ENCODE data around the gene PTGES.

Gene PTGES

DNA sequence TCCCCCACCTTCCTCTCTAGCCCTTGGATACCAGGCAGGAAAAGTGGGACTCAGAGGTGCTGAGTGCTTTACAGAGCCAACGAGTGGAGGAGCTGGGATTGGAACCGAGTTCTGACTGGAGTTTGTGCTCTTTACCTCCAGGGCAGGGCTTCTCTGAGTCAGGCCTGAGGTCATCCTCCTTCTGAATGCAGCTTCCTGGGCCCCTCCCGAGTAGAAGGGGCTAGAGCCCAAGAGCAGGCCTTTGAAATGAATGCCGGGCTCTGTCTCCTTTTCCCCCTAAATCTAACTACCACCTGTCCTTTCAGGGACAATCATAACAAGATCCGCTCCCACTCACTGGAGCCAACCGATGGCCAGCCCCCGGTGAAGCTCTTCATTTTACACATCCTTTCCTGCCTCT is 12.7 kb downstream of the PTGES start:
- no peak for DNase-seq (ENCODE audit: extremely low read depth, low read depth)
- TF ChIP-seq, protein P1, sequence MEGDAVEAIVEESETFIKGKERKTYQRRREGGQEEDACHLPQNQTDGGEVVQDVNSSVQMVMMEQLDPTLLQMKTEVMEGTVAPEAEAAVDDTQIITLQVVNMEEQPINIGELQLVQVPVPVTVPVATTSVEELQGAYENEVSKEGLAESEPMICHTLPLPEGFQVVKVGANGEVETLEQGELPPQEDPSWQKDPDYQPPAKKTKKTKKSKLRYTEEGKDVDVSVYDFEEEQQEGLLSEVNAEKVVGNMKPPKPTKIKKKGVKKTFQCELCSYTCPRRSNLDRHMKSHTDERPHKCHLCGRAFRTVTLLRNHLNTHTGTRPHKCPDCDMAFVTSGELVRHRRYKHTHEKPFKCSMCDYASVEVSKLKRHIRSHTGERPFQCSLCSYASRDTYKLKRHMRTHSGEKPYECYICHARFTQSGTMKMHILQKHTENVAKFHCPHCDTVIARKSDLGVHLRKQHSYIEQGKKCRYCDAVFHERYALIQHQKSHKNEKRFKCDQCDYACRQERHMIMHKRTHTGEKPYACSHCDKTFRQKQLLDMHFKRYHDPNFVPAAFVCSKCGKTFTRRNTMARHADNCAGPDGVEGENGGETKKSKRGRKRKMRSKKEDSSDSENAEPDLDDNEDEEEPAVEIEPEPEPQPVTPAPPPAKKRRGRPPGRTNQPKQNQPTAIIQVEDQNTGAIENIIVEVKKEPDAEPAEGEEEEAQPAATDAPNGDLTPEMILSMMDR (IDR thresholded peaks at IDR 0.05; ENCODE audit: low read depth, low read length): no peak

DNA sequence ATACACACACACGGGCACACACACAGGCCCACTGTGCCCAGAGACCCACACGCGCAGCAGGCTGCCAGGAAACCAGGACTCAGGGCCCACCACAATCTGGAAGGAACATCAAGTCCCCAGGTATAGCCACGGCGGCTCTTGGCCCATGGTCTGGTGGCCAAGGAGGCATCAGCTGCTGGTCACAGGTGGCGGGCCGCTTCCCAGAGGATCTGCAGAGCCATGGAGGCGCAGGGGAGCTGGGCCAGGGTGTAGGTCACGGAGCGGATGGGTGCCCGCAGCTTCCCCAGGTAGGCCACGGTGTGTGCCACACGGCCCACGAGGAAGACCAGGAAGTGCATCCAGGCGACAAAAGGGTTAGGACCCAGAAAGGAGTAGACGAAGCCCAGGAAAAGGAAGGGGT is 13.4 kb downstream of the PTGES start:
- DNase-seq (ENCODE audit: extremely low read depth, low read depth): no peak
- TF ChIP-seq, protein P1 (IDR thresholded peaks at IDR 0.05; ENCODE audit: low read depth, low read length): no peak

DNA sequence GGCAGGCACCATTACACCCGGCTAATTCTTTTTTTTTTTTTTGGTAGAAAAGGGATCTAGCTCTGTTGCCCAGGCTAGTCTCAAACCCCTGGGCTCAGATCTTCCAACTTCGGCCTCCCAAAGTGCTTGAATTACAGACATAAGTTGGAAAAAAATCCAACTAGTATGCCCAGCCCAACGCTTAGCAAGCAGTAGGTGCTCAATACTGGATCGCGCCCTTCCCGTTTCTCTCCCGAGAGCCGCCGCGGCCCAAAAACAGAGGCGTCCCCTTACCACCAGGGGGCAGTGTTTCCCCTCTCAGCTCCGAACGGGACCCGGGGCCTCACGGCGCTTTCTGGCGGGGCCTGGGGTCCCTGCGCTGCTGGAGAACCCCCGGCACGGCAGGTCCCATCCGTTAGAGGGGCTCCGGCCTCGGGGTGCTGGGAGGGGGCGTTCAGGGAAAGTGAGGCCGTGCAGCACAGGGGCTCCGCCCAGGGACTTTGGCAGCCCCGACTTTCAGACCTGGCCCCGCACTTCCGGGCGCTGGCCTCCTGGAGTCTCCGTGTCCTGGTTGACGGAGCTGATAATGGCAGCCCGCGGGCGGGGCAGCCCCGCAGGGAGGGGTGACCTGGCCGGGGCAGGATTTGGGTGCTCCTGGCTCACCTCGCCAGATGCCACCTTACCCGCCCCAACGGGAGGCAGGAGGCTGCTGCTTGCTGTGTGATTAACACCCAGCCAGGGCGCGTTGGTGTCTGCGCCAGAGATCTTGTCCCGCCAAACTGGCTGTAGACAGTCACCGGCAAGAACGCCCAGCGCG is 15.2 kb downstream of the PTGES start:
- DNase-seq (ENCODE audit: extremely low read depth, low read depth): peak; percentile 32
- TF ChIP-seq, protein P1 (IDR thresholded peaks at IDR 0.05; ENCODE audit: low read depth, low read length): peak; percentile 89

DNA sequence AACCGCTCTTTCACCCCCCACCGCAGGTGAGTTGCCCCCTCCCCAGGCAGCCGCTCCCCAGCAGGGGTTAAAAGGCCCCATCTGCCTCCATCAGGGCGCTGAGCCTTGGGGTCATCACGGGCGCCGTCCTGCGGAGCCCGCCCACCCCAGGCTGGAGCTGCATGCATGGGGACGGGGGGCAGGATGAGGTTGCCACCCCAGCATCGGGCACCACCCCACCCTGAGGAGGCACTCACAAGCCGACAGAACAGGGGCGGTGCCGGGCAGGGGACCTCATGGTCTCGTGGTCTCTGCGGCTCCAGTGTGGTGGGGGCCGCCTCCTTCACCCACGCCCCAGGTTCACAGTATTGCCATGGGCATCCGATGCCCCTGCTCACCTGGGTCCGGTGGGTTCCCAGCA is 16.5 kb downstream of the PTGES start:
- TF ChIP-seq, protein P1 (IDR thresholded peaks at IDR 0.05; ENCODE audit: low read depth, low read length): no peak
- DNase-seq (ENCODE audit: extremely low read depth, low read depth): no peak

DNA sequence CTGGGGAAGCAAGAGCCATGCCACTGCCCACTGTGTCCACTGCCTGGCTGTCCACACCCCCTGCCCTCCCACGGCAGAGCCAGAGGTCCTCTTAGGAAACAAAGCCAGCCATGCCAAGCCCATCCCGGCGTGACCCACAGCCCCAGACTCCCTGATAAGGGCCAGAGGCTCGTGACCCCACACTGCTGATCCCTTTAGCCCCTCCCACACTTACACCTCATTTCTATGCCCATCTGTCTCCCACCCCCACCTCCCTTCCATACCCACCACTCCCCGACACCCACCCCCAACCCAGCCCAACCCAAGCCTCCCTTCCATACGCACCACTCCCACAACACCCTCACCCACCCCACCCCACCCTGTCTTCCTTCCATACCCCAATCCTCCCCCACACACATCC is 17.3 kb downstream of the PTGES start:
- DNase-seq (ENCODE audit: extremely low read depth, low read depth): no peak
- TF ChIP-seq, protein P1 (IDR thresholded peaks at IDR 0.05; ENCODE audit: low read depth, low read length): no peak

DNA sequence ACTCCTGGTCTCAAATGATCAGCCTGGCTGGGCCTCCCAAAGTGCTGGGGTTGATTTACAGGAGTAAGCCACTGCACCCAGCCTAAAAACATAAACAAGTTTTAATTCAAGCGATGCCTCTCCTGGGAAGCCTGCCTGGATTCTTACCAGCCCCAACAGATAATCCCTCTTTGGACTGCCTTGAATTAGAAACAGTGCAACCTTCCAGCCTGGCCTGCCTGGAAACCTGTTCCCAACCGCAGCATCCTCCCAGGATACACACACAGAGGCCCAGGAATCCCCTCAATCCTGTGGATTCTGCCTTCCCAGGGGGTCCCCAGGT is 19.2 kb downstream of the PTGES start:
- no peak for DNase-seq (ENCODE audit: extremely low read depth, low read depth)
- TF ChIP-seq, protein P1 (IDR thresholded peaks at IDR 0.05; ENCODE audit: low read depth, low read length): no peak

DNA sequence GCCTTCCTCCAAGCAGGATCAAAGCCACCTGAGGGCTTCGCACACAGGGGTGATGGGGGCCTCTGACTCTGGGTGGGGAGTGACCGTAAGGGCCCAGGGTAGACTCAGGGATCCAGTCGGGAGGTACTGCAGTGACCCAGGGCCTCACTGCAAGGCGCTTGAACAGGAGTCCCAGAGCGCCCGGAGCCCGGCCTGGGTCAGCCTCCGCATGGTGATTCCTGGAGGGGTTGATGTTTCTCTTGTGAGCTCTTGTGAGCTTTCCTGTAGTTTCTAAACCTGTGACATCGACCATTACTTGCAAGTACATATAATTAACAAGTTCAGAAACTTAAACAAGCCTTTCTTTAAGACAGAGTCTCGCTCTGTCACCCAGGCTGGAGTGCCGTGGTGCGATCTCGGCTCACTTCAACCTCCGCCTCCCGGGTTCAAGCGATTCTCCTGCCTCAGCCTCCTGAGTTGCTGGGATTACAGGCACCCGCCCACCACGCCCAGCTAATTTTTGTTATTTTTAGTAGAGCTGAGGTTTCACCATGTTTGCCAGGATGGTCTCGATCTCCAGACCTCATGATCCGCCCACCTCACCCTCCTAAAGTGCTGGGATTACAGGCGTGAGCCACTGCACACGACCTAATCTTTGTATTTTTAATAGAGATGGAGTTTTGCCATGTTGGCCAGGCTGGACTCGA is 19.8 kb downstream of the PTGES start:
- no peak for DNase-seq (ENCODE audit: extremely low read depth, low read depth)
- TF ChIP-seq, protein P1 (IDR thresholded peaks at IDR 0.05; ENCODE audit: low read depth, low read length): no peak

All from AG09319 (cell line).